ENCODE results near the gene RAB4A. TPM values are rescaled to one million over a fixed set of nuclear protein-coding genes. Genes with fewer than 3 reads are reported as not detected.

Gene RAB4A
- total and polyA plus RNA-seq, 9 of the 15 experiments (the other 6 are each of a cell fraction or from before 2014, with no cell fraction given), result 8.3 to 61.0 (median 26.7) TPM

- Histone ChIP-seq H3K9me3 (replicated peaks; ENCODE audit: control insufficient read depth, insufficient read depth, low read depth, low read length) (peaks cover 7% of the 10 kb centered on the region; the same call in 1 of the 2 replicates), H3K4me1 (replicated peaks in 1 of 2; ENCODE audit: control insufficient read depth in 2 of 2, insufficient read depth in 2 of 2, low read length in 2 of 2) (peaks cover 17 to 29% of the 10 kb centered on the region in 2 experiments; a peak in 4 of 5 replicates), H4K20me1 (replicated peaks; ENCODE audit: control insufficient read depth, insufficient read depth, low read length) (no peaks in the 10 kb centered on the region; the same call in 1 of the 2 replicates), H3K4me3 (no peak overlapping the region), H3K27me3 (ENCODE audit: control insufficient read depth in 2 of 2, insufficient read depth in 2 of 2, low read length in 2 of 2) (no peaks in the 10 kb centered on the region; a peak in 1 of 5 replicates), H3K4me2 (ENCODE audit: insufficient read depth, low read length) (no peak overlapping the region), H3K27ac (ENCODE audit: extremely low read depth, low read depth, low read length) (no peak overlapping the region), H2AFZ (ENCODE audit: low read depth, low read length) (no peak overlapping the region), H3K79me2 (ENCODE audit: control insufficient read depth, insufficient read depth, low read length) (peaks cover 39% of the 10 kb centered on the region), H3K9me1 (ENCODE audit: control insufficient read depth, insufficient read depth, low read length) (no peaks in the 10 kb centered on the region), H3K9ac (ENCODE audit: insufficient read depth in 1 of 2, low read depth in 2 of 2, low read length in 2 of 2) (no peak overlapping the region), H3K36me3 (ENCODE audit: control insufficient read depth, insufficient read depth, low read length) (peaks cover 33% of the 10 kb centered on the region)
- CTCF ChIA-PET (ENCODE audit: low intra/inter-chr PET ratio), result no interaction called here
- TF ChIP-seq ZNF146 (CRISPR knock-in tag; IDR thresholded peaks at IDR 0.05; ENCODE audit: unreplicated experiment) (no peak), EZH2 (IDR thresholded peaks at IDR 0.05; ENCODE audit: borderline replicate concordance, low read depth, low read length) (no peak), ZNF165 (CRISPR knock-in tag; IDR thresholded peaks at IDR 0.05; ENCODE audit: borderline replicate concordance) (no peak)
- 80% methylated on average over 2 of the region's 2 CpGs for WGBS (ENCODE audit: insufficient coverage, low coverage, missing lambda C conversion rate)
- intact Hi-C loops (cut with micrococcal nuclease) (no loop called here), in situ Hi-C loops (cut with MboI) (no loop called here)
- POLR2A ChIA-PET, result interaction anchor here (0.8 kb wide), 1 partner anchor 10 kb away, joined by 3 read pairs; no protein-coding TSS in a partner anchor
- FAIRE-seq, result no peak
- DNase-seq (ENCODE audit: extremely low read depth in 1 of 4, low spot score in 3 of 4), result no peak
- no peak for ATAC-seq
- BruUV-seq (replicated peaks), result no TSS peak
Measured at GRCh38 chr1:229268505-229268904, 2.4 kb upstream of the RAB4A start.

- Histone ChIP-seq H3K79me2 (ENCODE audit: control insufficient read depth, insufficient read depth, low read length) (peaks cover 69% of the 10 kb centered on the region), H3K9me1 (ENCODE audit: control insufficient read depth, insufficient read depth, low read length) (no peaks in the 10 kb centered on the region), H3K9ac (ENCODE audit: insufficient read depth in 1 of 2, low read depth in 2 of 2, low read length in 2 of 2) (peak overlapping the region; percentile 68 to 88), H4K20me1 (replicated peaks; ENCODE audit: control insufficient read depth, insufficient read depth, low read length) (no peaks in the 10 kb centered on the region; the same call in 1 of the 2 replicates), H3K27me3 (ENCODE audit: control insufficient read depth in 2 of 2, insufficient read depth in 2 of 2, low read length in 2 of 2) (no peaks in the 10 kb centered on the region; a peak in 1 of 5 replicates), H3K4me2 (ENCODE audit: insufficient read depth, low read length) (peak overlapping the region; percentile 78), H2AFZ (ENCODE audit: low read depth, low read length) (peak overlapping the region; percentile 86), H3K9me3 (replicated peaks; ENCODE audit: control insufficient read depth, insufficient read depth, low read depth, low read length) (peaks cover 7% of the 10 kb centered on the region; the same call in 1 of the 2 replicates), H3K36me3 (ENCODE audit: control insufficient read depth, insufficient read depth, low read length) (peaks cover 27% of the 10 kb centered on the region), H3K27ac (ENCODE audit: extremely low read depth, low read depth, low read length) (peak overlapping the region; percentile 43), H3K4me1 (replicated peaks in 1 of 2; ENCODE audit: control insufficient read depth in 2 of 2, insufficient read depth in 2 of 2, low read length in 2 of 2) (peaks cover 20 to 35% of the 10 kb centered on the region in 2 experiments; a peak in 4 of 5 replicates), H3K4me3 (peak overlapping the region; percentile 78)
- 1% methylated on average over 25 of the region's 32 CpGs for WGBS (ENCODE audit: insufficient coverage, low coverage, missing lambda C conversion rate)
- ATAC-seq, result peak; percentile 76
- ChIA-PET POLR2A (interaction anchor here (0.5 to 1.7 kb wide), 3 partner anchors 65 to 237 kb away, joined by 3 read pairs; no protein-coding TSS in a partner anchor), CTCF (ENCODE audit: low intra/inter-chr PET ratio) (interaction anchor here (0.6 kb wide), 1 partner anchor 719 kb away, joined by 4 read pairs; no protein-coding TSS in a partner anchor)
- peak in 2 of 4 experiments; percentile 57 to 72 for DNase-seq (ENCODE audit: extremely low read depth in 1 of 4, low spot score in 3 of 4)
- in situ Hi-C loops (cut with MboI) (no loop called here), intact Hi-C loops (cut with micrococcal nuclease) (loop anchor here (1.0 to 10.0 kb wide), 4 partner anchors 72 to 793 kb away; partner anchors contain the start of genes ABCB10, CCSAP, GALNT2 and NUP133)
- BruUV-seq (replicated peaks), result no TSS peak
- FAIRE-seq, result peak; percentile 70
- no peak for TF ChIP-seq KAT8 (IDR thresholded peaks at IDR 0.05; ENCODE audit: low read depth)
- no peak for TF ChIP-seq RREB1 (CRISPR knock-in tag; IDR thresholded peaks at IDR 0.05)
- no peak for TF ChIP-seq ATF4 (CRISPR knock-in tag; IDR thresholded peaks at IDR 0.05)
- TF ChIP-seq SREBF1 (IDR thresholded peaks at IDR 0.05; ENCODE audit: borderline replicate concordance, low read depth, low read length), result no peak
Measured at GRCh38 chr1:229271448-229272159, 693 bp downstream of the RAB4A start.
